Measurements from ENCODE around the gene SIPA1L3. TPM values are rescaled to one million over a fixed set of nuclear protein-coding genes. Genes with fewer than 3 reads are reported as not detected.

The SIPA1L3 gene
- total RNA-seq, 1 donor from 2014 or later, result 29.6 TPM

GRCh38 chr19:37885392-37885791, 21.6 kb upstream of the SIPA1L3 start:
- no peaks in the 10 kb centered on the region for H3K4me1 Mint-ChIP-seq (ENCODE audit: unreplicated experiment)
- no peak for TF ChIP-seq CTCF (IDR thresholded peaks at IDR 0.05; ENCODE audit: unreplicated experiment)
- no peak for DNase-seq (ENCODE audit: low spot score)
- H3K9me3 Mint-ChIP-seq (ENCODE audit: unreplicated experiment), result no peaks in the 10 kb centered on the region
- no peaks in the 10 kb centered on the region for H3K27me3 Mint-ChIP-seq (ENCODE audit: unreplicated experiment)
- no peak overlapping the region for H3K4me3 Mint-ChIP-seq (ENCODE audit: unreplicated experiment)
- H3K27ac Mint-ChIP-seq (ENCODE audit: unreplicated experiment), result no peak overlapping the region
- no peaks in the 10 kb centered on the region for H3K36me3 Mint-ChIP-seq (ENCODE audit: low read depth, unreplicated experiment)

- no peak overlapping the region for H3K4me3 Mint-ChIP-seq (ENCODE audit: unreplicated experiment)
- no peak for TF ChIP-seq CTCF (IDR thresholded peaks at IDR 0.05; ENCODE audit: unreplicated experiment)
- no peak for DNase-seq (ENCODE audit: low spot score)
- H3K27ac Mint-ChIP-seq (ENCODE audit: unreplicated experiment), result no peak overlapping the region
- H3K36me3 Mint-ChIP-seq (ENCODE audit: low read depth, unreplicated experiment), result peaks cover 1% of the 10 kb centered on the region
- no peaks in the 10 kb centered on the region for H3K4me1 Mint-ChIP-seq (ENCODE audit: unreplicated experiment)
- H3K9me3 Mint-ChIP-seq (ENCODE audit: unreplicated experiment), result no peaks in the 10 kb centered on the region
- H3K27me3 Mint-ChIP-seq (ENCODE audit: unreplicated experiment), result peaks cover under 1% of the 10 kb centered on the region
Observed at GRCh38 chr19:37886571-37886970, 20.4 kb upstream of the SIPA1L3 start.

- no peak for DNase-seq (ENCODE audit: low spot score)
- Mint-ChIP-seq H3K4me1 (ENCODE audit: unreplicated experiment) (no peaks in the 10 kb centered on the region), H3K27ac (ENCODE audit: unreplicated experiment) (no peak overlapping the region), H3K36me3 (ENCODE audit: low read depth, unreplicated experiment) (peaks cover 5% of the 10 kb centered on the region), H3K27me3 (ENCODE audit: unreplicated experiment) (peaks cover 7% of the 10 kb centered on the region), H3K9me3 (ENCODE audit: unreplicated experiment) (no peaks in the 10 kb centered on the region), H3K4me3 (ENCODE audit: unreplicated experiment) (no peak overlapping the region)
- no peak for TF ChIP-seq CTCF (IDR thresholded peaks at IDR 0.05; ENCODE audit: unreplicated experiment)
Observed at GRCh38 chr19:37893845-37894575, 13.0 kb upstream of the SIPA1L3 start.

- Mint-ChIP-seq H3K27ac (ENCODE audit: unreplicated experiment) (no peak overlapping the region), H3K27me3 (ENCODE audit: unreplicated experiment) (peaks cover 9% of the 10 kb centered on the region), H3K4me1 (ENCODE audit: unreplicated experiment) (no peaks in the 10 kb centered on the region), H3K4me3 (ENCODE audit: unreplicated experiment) (no peak overlapping the region), H3K36me3 (ENCODE audit: low read depth, unreplicated experiment) (peaks cover 5% of the 10 kb centered on the region), H3K9me3 (ENCODE audit: unreplicated experiment) (no peaks in the 10 kb centered on the region)
- no peak for DNase-seq (ENCODE audit: low spot score)
- TF ChIP-seq CTCF (IDR thresholded peaks at IDR 0.05; ENCODE audit: unreplicated experiment), result no peak
Observed at GRCh38 chr19:37896180-37896579, 10.8 kb upstream of the SIPA1L3 start.

- no peaks in the 10 kb centered on the region for H3K4me1 Mint-ChIP-seq (ENCODE audit: unreplicated experiment)
Observed at GRCh38 chr19:37899453-37899852, 7.6 kb upstream of the SIPA1L3 start.

More at GRCh38 chr19:37899453-37899852, 7.6 kb upstream of the SIPA1L3 start:
- H3K36me3 Mint-ChIP-seq (ENCODE audit: low read depth, unreplicated experiment), result no peaks in the 10 kb centered on the region
- DNase-seq (ENCODE audit: low spot score), result no peak
- TF ChIP-seq CTCF (IDR thresholded peaks at IDR 0.05; ENCODE audit: unreplicated experiment), result no peak
- no peaks in the 10 kb centered on the region for H3K9me3 Mint-ChIP-seq (ENCODE audit: unreplicated experiment)
- peaks cover 8% of the 10 kb centered on the region for H3K27me3 Mint-ChIP-seq (ENCODE audit: unreplicated experiment)
- H3K27ac Mint-ChIP-seq (ENCODE audit: unreplicated experiment), result no peak overlapping the region
- no peak overlapping the region for H3K4me3 Mint-ChIP-seq (ENCODE audit: unreplicated experiment)

Measured in endothelial cell (in vitro differentiated cells).